H1 (cell line): ENCODE data around the gene BTC. TPM values are rescaled to one million over a fixed set of nuclear protein-coding genes. Genes with fewer than 3 reads are reported as not detected.

Source experiments
- CTCF ChIA-PET: fragments of 300-600 bp; sonication (Branson Sonifier 250); formaldehyde crosslinking; loops from one replicate; lab custom pipeline; 2021; ENCODE audit not compliant: partially characterized antibody; lab: Charles Lee
- POLR2A ChIA-PET: fragments of 300-600 bp; sonication (Branson Sonifier 250); formaldehyde crosslinking; loops from one replicate; lab custom pipeline; 2021; ENCODE audit warnings: inconsistent platforms; ENCODE audit not compliant: partially characterized antibody; lab: Charles Lee
- DNase-seq, 2 experiments: peaks; one replicate each; pipeline versions ENCODE4 v3.0.0 to v3.0.0-alpha.2; 2010 to 2022; ENCODE audit warnings: low spot score in 2 of 2, low read depth in 1 of 2, mixed read lengths in 1 of 2
- FAIRE-seq: peaks from 2 replicates; lab custom pipeline; 2011; peaks lifted over from hg19 to GRCh38; lab: Jason Lieb, UNC
- H2AFZ ChIP-seq: 2 replicates; pipeline ENCODE4 v1.8.1; 2012; ENCODE audit warnings: low read length, inconsistent platforms
- H2AK5ac ChIP-seq: 2 replicates; pipeline ENCODE4 v1.6.1; 2013; ENCODE audit warnings: low read depth, low read length
- H2BK120ac ChIP-seq: replicated peaks from 2 replicates; pipeline ENCODE3; 2013; ENCODE audit warnings: low read depth, low read length, inconsistent platforms
- H2BK12ac ChIP-seq: 2 replicates; pipeline ENCODE4 v1.6.1; 2013; ENCODE audit warnings: low read depth, low read length
- H2BK15ac ChIP-seq: 2 replicates; pipeline ENCODE4 v1.6.1; 2013; ENCODE audit warnings: low read length
- H2BK20ac ChIP-seq: 2 replicates; pipeline ENCODE4 v1.6.1; 2013; ENCODE audit warnings: low read length
- H2BK5ac ChIP-seq: 2 replicates; pipeline ENCODE4 v1.6.1; 2013; ENCODE audit warnings: low read depth, low read length
- H3K14ac ChIP-seq: 2 replicates; pipeline ENCODE4 v1.6.1; 2013; ENCODE audit warnings: inconsistent platforms; ENCODE audit not compliant: insufficient read length
- H3K18ac ChIP-seq: 2 replicates; pipeline ENCODE4 v1.6.1; 2013; ENCODE audit warnings: low read length; ENCODE audit errors: extremely low read depth
- H3K23ac ChIP-seq: 2 replicates; pipeline ENCODE4 v1.6.1; 2013; ENCODE audit warnings: inconsistent platforms; ENCODE audit not compliant: insufficient read length
- H3K23me2 ChIP-seq: 2 replicates; pipeline ENCODE4 v1.6.1; 2013; ENCODE audit warnings: low read depth, low read length
- H3K27ac ChIP-seq: 2 replicates; pipeline ENCODE4 v1.6.1; 2011; ENCODE audit warnings: low read depth, low read length, inconsistent platforms
- H3K27me3 ChIP-seq, 4 experiments: replicated peaks in 1 of 4; 1 replicate in 1 of 4; 2 replicates in 3 of 4; pipeline versions ENCODE4 v1.6.1 to v1.8.1; 2011 to 2013; ENCODE audit warnings: low read length in 3 of 4, mild to moderate bottlenecking in 3 of 4, inconsistent platforms in 2 of 4, mixed read lengths in 2 of 4, moderate library complexity in 1 of 4; ENCODE audit not compliant: control insufficient read depth in 3 of 4, insufficient read depth in 3 of 4; ENCODE audit errors: extremely low read depth in 1 of 4
- H3K36me3 ChIP-seq, 4 experiments: 2 replicates each; pipeline versions ENCODE4 v1.6.1 to v1.8.1; 2011 to 2013; ENCODE audit warnings: mild to moderate bottlenecking in 4 of 4, low read length in 3 of 4, moderate library complexity in 2 of 4, control low read depth in 1 of 4, inconsistent platforms in 1 of 4; ENCODE audit not compliant: insufficient read depth in 4 of 4, control insufficient read depth in 2 of 4
- H3K4ac ChIP-seq: replicated peaks from 2 replicates; pipeline ENCODE3; 2013; ENCODE audit warnings: low read length, low read depth, mixed read lengths, inconsistent platforms; ENCODE audit not compliant: insufficient read length
- H3K4me1 ChIP-seq, 4 experiments: replicated peaks in 1 of 4; 1 replicate in 1 of 4; 2 replicates in 3 of 4; pipeline versions ENCODE4 v1.6.1 to v1.8.1; 2011 to 2013; ENCODE audit warnings: low read length in 3 of 4, inconsistent platforms in 2 of 4, mixed read lengths in 1 of 4; ENCODE audit not compliant: insufficient read depth in 4 of 4, control insufficient read depth in 3 of 4
- H3K4me2 ChIP-seq, 2 experiments: 2 replicates each; pipeline versions ENCODE4 v1.6.1 to v1.8.1; 2011 to 2013; ENCODE audit warnings: low read depth in 2 of 2, low read length in 2 of 2, control low read depth in 1 of 2, inconsistent platforms in 1 of 2, mild to moderate bottlenecking in 1 of 2; ENCODE audit not compliant: insufficient read depth in 1 of 2
- H3K4me3 ChIP-seq, 4 experiments: fragments of 200-600, 300-600 bp in 1 of 4; sonication (generic), shearing (Covaris generic), sonication (Bioruptor Twin) in 1 of 4; 2 replicates each; pipeline versions ENCODE4 v1.5.1 to v1.8.1; 2011 to 2016; ENCODE audit warnings: low read length in 4 of 4, low read depth in 3 of 4, control low read depth in 2 of 4, inconsistent platforms in 2 of 4, mild to moderate bottlenecking in 2 of 4, mixed read lengths in 1 of 4, moderate library complexity in 1 of 4; ENCODE audit not compliant: insufficient read depth in 2 of 4; ENCODE audit errors: extremely low read depth in 1 of 4
- H3K56ac ChIP-seq: replicated peaks from 2 replicates; pipeline ENCODE3; 2013; ENCODE audit warnings: low read depth, mild to moderate bottlenecking, mixed read lengths, low read length, inconsistent platforms; ENCODE audit not compliant: insufficient read length
- H3K79me1 ChIP-seq: 2 replicates; pipeline ENCODE4 v1.6.1; 2013; ENCODE audit warnings: low read depth, low read length, control low read depth
- H3K79me2 ChIP-seq, 2 experiments: 2 replicates each; pipeline versions ENCODE4 v1.6.1 to v1.8.1; 2012 to 2013; ENCODE audit warnings: low read length in 2 of 2, mild to moderate bottlenecking in 2 of 2, inconsistent platforms in 1 of 2; ENCODE audit not compliant: insufficient read depth in 2 of 2, control insufficient read depth in 1 of 2
- H3K9ac ChIP-seq, 4 experiments: replicated peaks in 1 of 4; 1 replicate in 1 of 4; 2 replicates in 3 of 4; pipeline versions ENCODE4 v1.6.1 to v1.8.1; 2011 to 2013; ENCODE audit warnings: low read depth in 3 of 4, low read length in 3 of 4, control low read depth in 2 of 4, mild to moderate bottlenecking in 2 of 4, moderate library complexity in 2 of 4, inconsistent platforms in 1 of 4; ENCODE audit errors: extremely low read depth in 1 of 4
- H3K9me3 ChIP-seq, 2 experiments: 2 replicates each; pipeline versions ENCODE4 v1.6.1 to v1.8.1; 2012 to 2013; ENCODE audit warnings: mild to moderate bottlenecking in 2 of 2, moderate library complexity in 2 of 2, control low read depth in 1 of 2, inconsistent platforms in 1 of 2, low read depth in 1 of 2, low read length in 1 of 2, mixed read lengths in 1 of 2; ENCODE audit not compliant: insufficient read depth in 2 of 2
- H4K20me1 ChIP-seq, 2 experiments: replicated peaks in 1 of 2; 2 replicates each; pipeline versions ENCODE3 to v1.8.1; 2011 to 2013; ENCODE audit warnings: inconsistent platforms in 2 of 2, low read length in 2 of 2, mild to moderate bottlenecking in 1 of 2; ENCODE audit not compliant: insufficient read depth in 2 of 2, control insufficient read depth in 1 of 2
- H4K5ac ChIP-seq: 2 replicates; pipeline ENCODE4 v1.6.1; 2013; ENCODE audit warnings: low read length, low read depth, mixed read lengths, inconsistent platforms; ENCODE audit not compliant: insufficient read length
- H4K8ac ChIP-seq: 2 replicates; pipeline ENCODE4 v1.8.0; 2013; ENCODE audit warnings: mild to moderate bottlenecking, moderate library complexity, low read length, inconsistent platforms; ENCODE audit not compliant: insufficient read depth; ENCODE audit errors: extremely low read depth
- H4K91ac ChIP-seq: replicated peaks from 2 replicates; pipeline ENCODE3; 2013; ENCODE audit warnings: low read length, mixed read lengths, inconsistent platforms; ENCODE audit not compliant: insufficient read length
- CREB1 ChIP-seq: IDR thresholded peaks from 2 replicates; pipeline ENCODE4 v1.6.1; 2012; ENCODE audit warnings: inconsistent platforms
- HDAC2 ChIP-seq, 2 experiments: fragments of 300-600 bp in 1 of 2; sonication (generic) in 1 of 2; IDR thresholded peaks; 2 replicates each; pipeline ENCODE4 v1.6.1; 2011 to 2012; ENCODE audit warnings: low read depth in 2 of 2, low read length in 2 of 2, mild to moderate bottlenecking in 2 of 2, moderate library complexity in 2 of 2, borderline replicate concordance in 1 of 2, inconsistent platforms in 1 of 2
- RFX5 ChIP-seq: IDR thresholded peaks from 2 replicates; pipeline ENCODE4 v1.6.1; 2011; ENCODE audit warnings: low read depth, low read length, improper control_type of control experiment, borderline replicate concordance
- RNF2 ChIP-seq: fragments of 200-900, 300-1000 bp; sonication (generic); IDR thresholded peaks from 2 replicates; pipeline ENCODE4 v1.7.1; 2016; ENCODE audit warnings: borderline replicate concordance, low read depth, mild to moderate bottlenecking, antibody characterized with exemption, low read length; ENCODE audit not compliant: poor library complexity, severe bottlenecking; ENCODE audit errors: missing control alignments
- SIN3A ChIP-seq, 2 experiments: IDR thresholded peaks in 1 of 2; conservative IDR thresholded peaks in 1 of 2; 2 replicates each; pipeline ENCODE4 v1.6.1; 2011 to 2012; ENCODE audit warnings: low read length in 2 of 2, improper control_type of control experiment in 1 of 2, low read depth in 1 of 2, mild to moderate bottlenecking in 1 of 2
- WGBS, 2 experiments: shearing (Covaris generic) in 1 of 2; methylation state at CpG; one replicate each; pipeline versions ENCODE4 v1.1.6 to v1.1.7; 2013 to 2015; ENCODE audit warnings: low lambda C conversion rate in 2 of 2, mixed read lengths in 2 of 2, inconsistent platforms in 1 of 2, low coverage in 1 of 2, missing lambda C conversion rate in 1 of 2; ENCODE audit not compliant: insufficient replicate concordance in 2 of 2, insufficient coverage in 1 of 2, insufficient read length in 1 of 2; ENCODE audit errors: extremely low coverage in 1 of 2, missing lambda C conversion rate in 1 of 2; 5-methylcytosine and 5-hydroxymethylcytosine counted together
- polyA plus RNA-seq, 7 experiments: library from polyadenylated mRNA; depleted of rRNA in 3 of 7; stranded (reverse) in 5 of 7; unstranded in 2 of 7; fragments of >200 nt in 5 of 7; fragments of 200-250 nt in 2 of 7; gene quantifications; 1 replicate in 5 of 7; 2 replicates in 1 of 7; 4 replicates in 1 of 7; pipeline versions ENCODE4 v1.2.1 to v1.2.3, GENCODE V29; 2011 to 2013; ENCODE audit warnings: missing spikeins in 2 of 7, mixed read lengths in 2 of 7
- total RNA-seq: library from RNA; stranded (reverse); fragmentation: NEBNext Ultra II Directional; extraction: Animal tissue kit (Norgen Biotek cat#: 25700); gene quantifications from 2 replicates; pipeline ENCODE4 v1.2.1, GENCODE V29; 2021
- TF ChIP-seq, protein P1 (sequence below), 3 experiments: IDR thresholded peaks; 1 replicate in 2 of 3; 2 replicates in 1 of 3; pipeline versions ENCODE4 v1.5.1 to v1.6.1; 2011; ENCODE audit warnings: low read length in 3 of 3, mild to moderate bottlenecking in 3 of 3, inconsistent platforms in 2 of 3, low read depth in 1 of 3, moderate library complexity in 1 of 3; ENCODE audit not compliant: insufficient read depth in 1 of 3; ENCODE audit errors: control extremely low read depth in 1 of 3

The BTC gene
- total and polyA plus RNA-seq, 2 of the 8 experiments (the other 6 are each of a cell fraction or from before 2014, with no cell fraction given): 0.09 TPM; not detected in 1

DNA sequence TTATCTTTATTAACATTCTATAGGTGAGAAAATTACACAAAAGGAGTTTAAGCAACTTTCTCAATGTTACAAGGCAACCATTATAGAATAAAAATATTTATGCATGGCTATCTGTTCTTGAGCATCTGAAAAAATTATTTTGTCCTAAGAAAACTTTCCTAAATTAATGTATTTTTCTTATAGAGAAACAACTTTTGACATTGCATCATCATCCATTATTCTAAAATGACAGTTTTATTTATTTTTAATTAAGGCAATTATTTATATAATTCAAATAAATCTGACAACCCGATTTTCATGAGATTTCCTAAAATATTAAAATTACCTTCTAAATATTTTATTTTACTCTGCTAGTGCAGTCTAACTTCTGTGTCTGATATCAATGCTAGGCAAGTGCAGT, 4.8 kb downstream of the BTC start:
- H2BK120ac ChIP-seq: no peak overlapping the region
- H2AK5ac ChIP-seq: no peak overlapping the region
- no peaks in the 10 kb centered on the region for H4K20me1 ChIP-seq
- H3K79me2 ChIP-seq: no peaks in the 10 kb centered on the region
- no peak overlapping the region for H3K4ac ChIP-seq
- H4K5ac ChIP-seq: no peak overlapping the region
- DNase-seq: no peak
- H2BK20ac ChIP-seq: no peak overlapping the region
- no peak overlapping the region for H3K9ac ChIP-seq
- no peak overlapping the region for H3K4me2 ChIP-seq
- no peak overlapping the region for H2BK12ac ChIP-seq
- H3K27me3 ChIP-seq: peaks cover 1 to 15% (median 11%) of the 10 kb centered on the region in 4 experiments; a peak in 6 of 7 replicates
- no peak overlapping the region for H4K91ac ChIP-seq
- H3K79me1 ChIP-seq: no peaks in the 10 kb centered on the region
- no peak overlapping the region for H2BK5ac ChIP-seq
- TF ChIP-seq CREB1 (no peak), HDAC2 (IDR thresholded peaks at IDR 0.05; ENCODE audit: borderline replicate concordance in 1 of 2, low read depth in 2 of 2, low read length in 2 of 2) (no peak), RNF2 (no peak), RFX5 (no peak), SIN3A (conservative IDR thresholded peaks at IDR 0.05 in 1 of 2, IDR thresholded peaks at IDR 0.05 in 1 of 2; ENCODE audit: low read depth in 1 of 2, low read length in 2 of 2) (no peak)
- TF ChIP-seq, protein P1, sequence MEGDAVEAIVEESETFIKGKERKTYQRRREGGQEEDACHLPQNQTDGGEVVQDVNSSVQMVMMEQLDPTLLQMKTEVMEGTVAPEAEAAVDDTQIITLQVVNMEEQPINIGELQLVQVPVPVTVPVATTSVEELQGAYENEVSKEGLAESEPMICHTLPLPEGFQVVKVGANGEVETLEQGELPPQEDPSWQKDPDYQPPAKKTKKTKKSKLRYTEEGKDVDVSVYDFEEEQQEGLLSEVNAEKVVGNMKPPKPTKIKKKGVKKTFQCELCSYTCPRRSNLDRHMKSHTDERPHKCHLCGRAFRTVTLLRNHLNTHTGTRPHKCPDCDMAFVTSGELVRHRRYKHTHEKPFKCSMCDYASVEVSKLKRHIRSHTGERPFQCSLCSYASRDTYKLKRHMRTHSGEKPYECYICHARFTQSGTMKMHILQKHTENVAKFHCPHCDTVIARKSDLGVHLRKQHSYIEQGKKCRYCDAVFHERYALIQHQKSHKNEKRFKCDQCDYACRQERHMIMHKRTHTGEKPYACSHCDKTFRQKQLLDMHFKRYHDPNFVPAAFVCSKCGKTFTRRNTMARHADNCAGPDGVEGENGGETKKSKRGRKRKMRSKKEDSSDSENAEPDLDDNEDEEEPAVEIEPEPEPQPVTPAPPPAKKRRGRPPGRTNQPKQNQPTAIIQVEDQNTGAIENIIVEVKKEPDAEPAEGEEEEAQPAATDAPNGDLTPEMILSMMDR (IDR thresholded peaks at IDR 0.05; ENCODE audit: control extremely low read depth in 1 of 3, insufficient read depth in 1 of 3, low read depth in 1 of 3, low read length in 3 of 3): no peak
- no peak overlapping the region for H3K56ac ChIP-seq
- H3K18ac ChIP-seq: no peak overlapping the region
- no peak overlapping the region for H3K4me3 ChIP-seq
- no peak overlapping the region for H3K27ac ChIP-seq
- H2BK15ac ChIP-seq: no peak overlapping the region
- H3K4me1 ChIP-seq: peaks cover 2 to 9% (median 6%) of the 10 kb centered on the region in 4 experiments
- no peaks in the 10 kb centered on the region for H3K36me3 ChIP-seq
- H3K23me2 ChIP-seq: peaks cover 7% of the 10 kb centered on the region; the same call in 1 of the 2 replicates
- no peak overlapping the region for H2AFZ ChIP-seq
- ChIA-PET POLR2A (no interaction called here), CTCF (interaction anchor here (1.3 to 1.5 kb wide), 2 partner anchors 8 to 9 kb away, joined by 3 read pairs; no protein-coding TSS in a partner anchor)
- no peaks in the 10 kb centered on the region for H3K9me3 ChIP-seq
- no peak overlapping the region for H3K14ac ChIP-seq
- no peak overlapping the region for H4K8ac ChIP-seq
- no peak overlapping the region for H3K23ac ChIP-seq
- WGBS, 2 experiments: 80% methylated on average over 1 of the region's 1 CpG; no CpG with 5 or more reads in 1 of the 2 experiments
- FAIRE-seq: no peak
